IMR-90 (cell line): Measurements from ENCODE around the gene SHISAL1.
"Not testable (repeated sequence)": the region's sequence is repeated elsewhere in the genome, so short reads cannot be mapped to it uniquely, and the experiment has no call there.

Experiments
- BHLHE40 ChIP-seq: fragments of 150-350 bp; IDR thresholded peaks from 2 replicates; pipeline ENCODE4 v1.6.1; 2016; ENCODE audit warnings: mild to moderate bottlenecking, low read depth, low read length
- CEBPB ChIP-seq: IDR thresholded peaks from 2 replicates; pipeline ENCODE4 v1.6.1; 2012; ENCODE audit warnings: low read depth, low read length, improper control_type of control experiment
- ELK1 ChIP-seq: fragments of 150-350 bp; IDR thresholded peaks from 2 replicates; pipeline ENCODE4 v1.6.1; 2016; ENCODE audit warnings: low read depth, mild to moderate bottlenecking, low read length, moderate library complexity, borderline replicate concordance
- MAZ ChIP-seq: IDR thresholded peaks from 2 replicates; pipeline ENCODE4 v1.6.1; 2012; ENCODE audit warnings: low read depth, mild to moderate bottlenecking, low read length, improper control_type of control experiment, moderate library complexity, borderline replicate concordance
- MXI1 ChIP-seq: IDR thresholded peaks from 2 replicates; pipeline ENCODE4 v1.6.1; 2012; ENCODE audit warnings: low read depth, mild to moderate bottlenecking, low read length, moderate library complexity, borderline replicate concordance
- NFE2L2 ChIP-seq: fragments of 150-350 bp; IDR thresholded peaks from 2 replicates; pipeline ENCODE4 v1.6.1; 2016; ENCODE audit warnings: low read depth, mild to moderate bottlenecking, low read length
- POLR2A ChIP-seq: IDR thresholded peaks from 2 replicates; pipeline ENCODE4 v1.6.1; 2012; ENCODE audit warnings: mild to moderate bottlenecking, low read depth, low read length
- RFX5 ChIP-seq: IDR thresholded peaks from 2 replicates; pipeline ENCODE4 v1.8.0; 2012; ENCODE audit warnings: low read depth, mild to moderate bottlenecking, low read length, moderate library complexity
- SMC3 ChIP-seq: fragments of 150-350 bp; IDR thresholded peaks from 2 replicates; pipeline ENCODE4 v1.6.1; 2016; ENCODE audit warnings: low read depth, mild to moderate bottlenecking, antibody characterized with exemption, low read length, moderate library complexity
- TF ChIP-seq, protein P1 (sequence below): conservative IDR thresholded peaks from 2 replicates; pipeline ENCODE4 v1.5.1; 2012; ENCODE audit warnings: mild to moderate bottlenecking, low read depth, low read length, improper control_type of control experiment

DNA sequence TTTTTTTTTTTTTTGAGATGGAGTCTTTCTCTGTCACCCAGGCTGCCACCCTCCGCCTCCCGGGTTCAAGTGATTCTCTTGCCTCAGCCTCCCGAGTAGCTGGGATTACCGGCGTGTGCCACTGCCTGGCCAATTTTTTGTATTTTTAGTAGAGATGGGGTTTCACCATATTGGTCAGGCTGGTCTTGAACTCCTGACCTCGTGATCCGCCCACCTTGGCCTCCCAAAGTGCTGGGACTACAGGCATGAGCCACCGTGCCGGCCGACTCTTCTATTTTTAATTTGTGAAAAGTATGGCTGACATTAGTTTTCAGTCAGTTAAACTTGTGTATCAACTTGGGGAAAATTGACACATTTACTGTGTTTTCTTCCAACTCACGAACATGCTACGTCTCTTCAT is 78.4 kb downstream of the SHISAL1 start:
- TF ChIP-seq, protein P1, sequence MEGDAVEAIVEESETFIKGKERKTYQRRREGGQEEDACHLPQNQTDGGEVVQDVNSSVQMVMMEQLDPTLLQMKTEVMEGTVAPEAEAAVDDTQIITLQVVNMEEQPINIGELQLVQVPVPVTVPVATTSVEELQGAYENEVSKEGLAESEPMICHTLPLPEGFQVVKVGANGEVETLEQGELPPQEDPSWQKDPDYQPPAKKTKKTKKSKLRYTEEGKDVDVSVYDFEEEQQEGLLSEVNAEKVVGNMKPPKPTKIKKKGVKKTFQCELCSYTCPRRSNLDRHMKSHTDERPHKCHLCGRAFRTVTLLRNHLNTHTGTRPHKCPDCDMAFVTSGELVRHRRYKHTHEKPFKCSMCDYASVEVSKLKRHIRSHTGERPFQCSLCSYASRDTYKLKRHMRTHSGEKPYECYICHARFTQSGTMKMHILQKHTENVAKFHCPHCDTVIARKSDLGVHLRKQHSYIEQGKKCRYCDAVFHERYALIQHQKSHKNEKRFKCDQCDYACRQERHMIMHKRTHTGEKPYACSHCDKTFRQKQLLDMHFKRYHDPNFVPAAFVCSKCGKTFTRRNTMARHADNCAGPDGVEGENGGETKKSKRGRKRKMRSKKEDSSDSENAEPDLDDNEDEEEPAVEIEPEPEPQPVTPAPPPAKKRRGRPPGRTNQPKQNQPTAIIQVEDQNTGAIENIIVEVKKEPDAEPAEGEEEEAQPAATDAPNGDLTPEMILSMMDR: not testable (repeated sequence)
- TF ChIP-seq POLR2A, SMC3, ELK1, CEBPB, RFX5, BHLHE40, NFE2L2, MAZ, MXI1: not testable (repeated sequence)
